PFSK-1 (cell line): ENCODE data around the gene ARL8B.

Source experiments
- FOXP2 ChIP-seq: optimal IDR thresholded peaks from 2 replicates; pipeline ENCODE3; 2011; ENCODE audit warnings: borderline replicate concordance, control low read depth, inconsistent platforms; ENCODE audit not compliant: insufficient read depth; ENCODE audit errors: extremely low read length, extremely low read depth
- POLR2AphosphoS5 ChIP-seq: IDR thresholded peaks from 2 replicates; pipeline ENCODE4 v1.6.1; 2012; ENCODE audit warnings: low read depth, mild to moderate bottlenecking, control low read depth, low read length, moderate library complexity
- SIN3A ChIP-seq: IDR thresholded peaks from 2 replicates; pipeline ENCODE4 v1.6.1; 2012; ENCODE audit warnings: mild to moderate bottlenecking, low read length, moderate library complexity, borderline replicate concordance; ENCODE audit not compliant: insufficient read depth
- TAF1 ChIP-seq: IDR thresholded peaks from 2 replicates; pipeline ENCODE4 v1.6.1; 2012; ENCODE audit warnings: low read length, control low read depth, borderline replicate concordance; ENCODE audit not compliant: insufficient read depth
- TF ChIP-seq, protein P1 (sequence below), 2 experiments: IDR thresholded peaks; 2 replicates each; pipeline versions ENCODE4 v1.6.1 to v1.8.0; 2011 to 2012; ENCODE audit warnings: low read depth in 2 of 2, low read length in 2 of 2, control low read depth in 1 of 2, inconsistent platforms in 1 of 2, mild to moderate bottlenecking in 1 of 2, moderate library complexity in 1 of 2; ENCODE audit not compliant: insufficient read depth in 1 of 2

Gene ARL8B

DNA sequence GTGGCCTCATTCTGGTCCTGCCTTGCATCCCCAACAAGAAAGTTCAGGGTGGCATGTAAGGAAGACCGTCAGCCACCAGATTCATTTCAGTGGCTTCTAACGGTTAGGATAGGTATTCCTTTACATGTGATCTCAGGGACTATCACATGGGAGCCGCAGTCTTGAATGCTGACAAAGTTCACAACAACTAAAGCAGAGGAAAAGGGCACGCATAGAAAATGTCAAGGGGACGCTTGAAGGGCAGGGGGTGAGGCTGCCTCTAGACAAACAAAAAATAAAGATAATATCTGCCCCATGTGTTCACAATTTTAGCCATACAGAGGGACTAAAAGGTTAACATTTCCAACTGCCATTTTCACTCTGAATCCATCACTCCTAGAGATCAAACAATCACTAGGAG lies 31.9 kb upstream of the ARL8B start:
- TF ChIP-seq POLR2AphosphoS5 = no peak
- TF ChIP-seq SIN3A = no peak
- no peak for TF ChIP-seq TAF1
- TF ChIP-seq FOXP2 = no peak
- TF ChIP-seq, protein P1, sequence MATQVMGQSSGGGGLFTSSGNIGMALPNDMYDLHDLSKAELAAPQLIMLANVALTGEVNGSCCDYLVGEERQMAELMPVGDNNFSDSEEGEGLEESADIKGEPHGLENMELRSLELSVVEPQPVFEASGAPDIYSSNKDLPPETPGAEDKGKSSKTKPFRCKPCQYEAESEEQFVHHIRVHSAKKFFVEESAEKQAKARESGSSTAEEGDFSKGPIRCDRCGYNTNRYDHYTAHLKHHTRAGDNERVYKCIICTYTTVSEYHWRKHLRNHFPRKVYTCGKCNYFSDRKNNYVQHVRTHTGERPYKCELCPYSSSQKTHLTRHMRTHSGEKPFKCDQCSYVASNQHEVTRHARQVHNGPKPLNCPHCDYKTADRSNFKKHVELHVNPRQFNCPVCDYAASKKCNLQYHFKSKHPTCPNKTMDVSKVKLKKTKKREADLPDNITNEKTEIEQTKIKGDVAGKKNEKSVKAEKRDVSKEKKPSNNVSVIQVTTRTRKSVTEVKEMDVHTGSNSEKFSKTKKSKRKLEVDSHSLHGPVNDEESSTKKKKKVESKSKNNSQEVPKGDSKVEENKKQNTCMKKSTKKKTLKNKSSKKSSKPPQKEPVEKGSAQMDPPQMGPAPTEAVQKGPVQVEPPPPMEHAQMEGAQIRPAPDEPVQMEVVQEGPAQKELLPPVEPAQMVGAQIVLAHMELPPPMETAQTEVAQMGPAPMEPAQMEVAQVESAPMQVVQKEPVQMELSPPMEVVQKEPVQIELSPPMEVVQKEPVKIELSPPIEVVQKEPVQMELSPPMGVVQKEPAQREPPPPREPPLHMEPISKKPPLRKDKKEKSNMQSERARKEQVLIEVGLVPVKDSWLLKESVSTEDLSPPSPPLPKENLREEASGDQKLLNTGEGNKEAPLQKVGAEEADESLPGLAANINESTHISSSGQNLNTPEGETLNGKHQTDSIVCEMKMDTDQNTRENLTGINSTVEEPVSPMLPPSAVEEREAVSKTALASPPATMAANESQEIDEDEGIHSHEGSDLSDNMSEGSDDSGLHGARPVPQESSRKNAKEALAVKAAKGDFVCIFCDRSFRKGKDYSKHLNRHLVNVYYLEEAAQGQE (IDR thresholded peaks at IDR 0.05; ENCODE audit: insufficient read depth in 1 of 2, low read depth in 2 of 2, low read length in 2 of 2) = no peak

GRCh38 chr3:5092018-5092417 lies 30.1 kb upstream of the ARL8B start:
- TF ChIP-seq POLR2AphosphoS5 (no peak), SIN3A (no peak), FOXP2 (no peak), TAF1 (no peak)
- TF ChIP-seq, protein P1 (IDR thresholded peaks at IDR 0.05; ENCODE audit: insufficient read depth in 1 of 2, low read depth in 2 of 2, low read length in 2 of 2) = no peak

DNA sequence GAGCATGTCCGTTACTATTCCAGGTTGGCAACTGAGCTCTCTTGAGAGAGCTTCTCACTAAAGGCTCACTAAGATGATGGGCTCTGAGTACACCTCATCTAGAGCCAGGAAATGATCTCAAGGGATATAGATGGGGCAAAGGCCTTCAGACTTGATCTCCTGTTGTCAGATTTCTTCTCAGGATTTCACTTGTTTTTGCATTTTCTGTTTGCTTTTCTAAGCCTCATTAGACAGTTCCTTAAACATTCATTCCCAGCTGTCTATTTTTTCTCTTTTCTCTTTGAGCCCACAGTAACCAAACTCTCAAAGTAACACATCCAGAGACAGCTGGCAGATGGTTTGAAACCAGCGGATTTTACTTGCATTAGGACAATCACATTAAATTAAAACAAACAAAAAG lies 28.4 kb upstream of the ARL8B start:
- TF ChIP-seq POLR2AphosphoS5 = no peak
- no peak for TF ChIP-seq FOXP2
- TF ChIP-seq TAF1 = no peak
- no peak for TF ChIP-seq SIN3A
- TF ChIP-seq, protein P1 (IDR thresholded peaks at IDR 0.05; ENCODE audit: insufficient read depth in 1 of 2, low read depth in 2 of 2, low read length in 2 of 2) = no peak

DNA sequence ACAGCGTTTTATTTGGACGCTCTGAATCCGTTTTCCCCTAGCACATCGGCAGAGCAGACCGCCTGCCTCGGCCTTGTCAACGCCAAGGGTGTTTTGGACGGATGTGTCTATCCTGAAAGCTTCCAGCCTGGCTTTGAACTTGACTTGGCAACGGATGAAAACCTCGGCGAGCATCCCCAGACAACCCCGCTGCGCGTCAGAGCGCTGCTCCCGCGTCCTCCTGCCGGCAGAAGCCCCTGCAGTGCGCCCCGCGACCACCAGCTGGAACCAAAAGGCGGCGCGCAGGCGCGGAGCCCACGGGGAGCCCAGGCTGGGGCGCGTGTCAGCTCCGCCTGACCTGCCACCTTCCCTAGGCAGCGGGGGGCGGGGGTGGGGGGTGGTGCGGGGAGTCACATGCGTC lies 26.2 kb upstream of the ARL8B start:
- TF ChIP-seq SIN3A (no peak), POLR2AphosphoS5 (no peak), FOXP2 (no peak), TAF1 (no peak)
- TF ChIP-seq, protein P1 (IDR thresholded peaks at IDR 0.05; ENCODE audit: insufficient read depth in 1 of 2, low read depth in 2 of 2, low read length in 2 of 2) = no peak
